D721Med (cell line): ENCODE data around the gene SORBS1.

ENCODE experiments used
- DNase-seq: peaks from one replicate; pipeline ENCODE4 v3.0.0; 2011; ENCODE audit warnings: low spot score; ENCODE audit not compliant: insufficient read length
- FAIRE-seq: peaks from 2 replicates; lab custom pipeline; 2011; peaks lifted over from hg19 to GRCh38; lab: Jason Lieb, UNC
- TF ChIP-seq, protein P1 (sequence below): IDR thresholded peaks from 2 replicates; pipeline ENCODE4 v1.5.1; 2012; ENCODE audit warnings: mild to moderate bottlenecking, control low read depth; ENCODE audit not compliant: insufficient read depth; ENCODE audit errors: missing control alignments

The SORBS1 gene

DNA sequence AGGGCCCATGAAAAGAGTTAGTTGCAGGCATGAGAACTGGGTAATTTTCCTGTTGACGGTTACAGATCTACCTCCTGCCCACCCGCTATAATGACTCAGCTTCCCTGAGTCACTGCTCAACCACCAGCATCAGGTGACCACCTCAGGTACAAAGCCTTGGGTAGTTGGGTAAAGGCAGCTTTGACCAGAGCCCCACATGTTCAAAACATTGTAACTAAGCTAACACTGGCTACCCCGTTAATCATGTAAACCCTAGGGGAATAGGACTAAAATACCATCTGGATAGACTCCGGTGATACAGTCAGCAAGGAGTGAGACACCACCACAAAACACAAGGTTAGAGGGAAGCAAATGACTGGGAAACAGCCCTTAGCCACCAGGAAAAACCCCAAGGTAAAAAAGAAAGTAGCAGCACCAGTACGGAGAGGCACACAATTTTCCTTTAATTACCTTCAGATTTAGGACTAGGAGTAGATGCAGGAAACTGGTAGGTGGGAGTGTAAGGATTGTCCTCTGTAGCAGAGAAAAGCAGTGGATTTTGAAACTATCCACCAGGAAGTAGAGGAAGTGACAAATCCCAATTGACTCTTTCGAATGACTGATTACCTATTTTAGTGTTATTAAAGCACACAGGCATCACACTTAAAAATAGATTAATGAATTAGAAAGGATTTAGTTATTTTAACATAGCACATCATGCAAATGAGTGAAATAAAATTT, 166.8 kb downstream of the SORBS1 start:
- TF ChIP-seq, protein P1, sequence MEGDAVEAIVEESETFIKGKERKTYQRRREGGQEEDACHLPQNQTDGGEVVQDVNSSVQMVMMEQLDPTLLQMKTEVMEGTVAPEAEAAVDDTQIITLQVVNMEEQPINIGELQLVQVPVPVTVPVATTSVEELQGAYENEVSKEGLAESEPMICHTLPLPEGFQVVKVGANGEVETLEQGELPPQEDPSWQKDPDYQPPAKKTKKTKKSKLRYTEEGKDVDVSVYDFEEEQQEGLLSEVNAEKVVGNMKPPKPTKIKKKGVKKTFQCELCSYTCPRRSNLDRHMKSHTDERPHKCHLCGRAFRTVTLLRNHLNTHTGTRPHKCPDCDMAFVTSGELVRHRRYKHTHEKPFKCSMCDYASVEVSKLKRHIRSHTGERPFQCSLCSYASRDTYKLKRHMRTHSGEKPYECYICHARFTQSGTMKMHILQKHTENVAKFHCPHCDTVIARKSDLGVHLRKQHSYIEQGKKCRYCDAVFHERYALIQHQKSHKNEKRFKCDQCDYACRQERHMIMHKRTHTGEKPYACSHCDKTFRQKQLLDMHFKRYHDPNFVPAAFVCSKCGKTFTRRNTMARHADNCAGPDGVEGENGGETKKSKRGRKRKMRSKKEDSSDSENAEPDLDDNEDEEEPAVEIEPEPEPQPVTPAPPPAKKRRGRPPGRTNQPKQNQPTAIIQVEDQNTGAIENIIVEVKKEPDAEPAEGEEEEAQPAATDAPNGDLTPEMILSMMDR: no peak
- DNase-seq (peak; percentile 38), FAIRE-seq (no peak)

DNA sequence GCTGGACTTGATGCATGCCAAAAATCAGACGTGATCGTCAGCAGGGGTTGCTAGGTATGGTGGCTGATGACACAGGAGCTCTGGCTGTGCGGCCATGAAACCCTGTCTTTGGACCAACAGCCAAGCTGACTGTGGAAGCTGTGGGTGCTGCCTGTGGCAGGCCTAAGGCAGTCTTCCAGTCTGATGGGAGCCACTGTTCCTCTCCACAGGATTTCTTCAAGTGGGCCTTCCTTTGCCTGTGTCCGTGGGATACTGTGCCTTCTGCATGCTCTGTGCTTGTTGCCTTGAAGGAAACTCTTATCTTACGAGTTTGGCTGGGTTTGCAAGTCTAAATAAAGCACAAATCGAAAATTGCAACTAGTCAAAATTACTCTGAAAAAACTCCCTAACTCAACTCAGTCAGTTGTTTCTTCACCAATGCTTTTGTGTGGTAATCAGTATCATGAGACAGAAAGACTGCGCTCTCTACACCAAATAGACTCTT, 168.4 kb downstream of the SORBS1 start:
- TF ChIP-seq, protein P1: no peak
- DNase-seq: no peak
- no peak for FAIRE-seq

DNA sequence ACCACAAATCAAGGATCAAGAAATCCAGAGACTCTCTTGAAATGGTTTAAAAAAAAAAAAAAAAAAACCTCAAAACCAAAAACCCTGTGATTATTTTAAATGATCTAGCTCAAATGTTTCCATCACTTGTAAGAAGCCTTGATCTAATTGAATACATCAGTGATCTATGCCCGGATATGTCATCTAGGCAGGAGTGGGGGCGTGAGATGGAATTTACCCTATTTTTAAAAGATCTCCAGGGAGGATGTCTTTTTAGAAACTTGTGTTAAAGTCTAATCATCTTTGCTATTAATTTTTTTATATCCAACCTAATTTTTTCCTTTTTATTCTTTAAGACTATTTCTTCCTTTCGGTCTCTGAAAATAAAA, 169.0 kb downstream of the SORBS1 start:
- no peak for FAIRE-seq
- TF ChIP-seq, protein P1: no peak
- DNase-seq: no peak

DNA sequence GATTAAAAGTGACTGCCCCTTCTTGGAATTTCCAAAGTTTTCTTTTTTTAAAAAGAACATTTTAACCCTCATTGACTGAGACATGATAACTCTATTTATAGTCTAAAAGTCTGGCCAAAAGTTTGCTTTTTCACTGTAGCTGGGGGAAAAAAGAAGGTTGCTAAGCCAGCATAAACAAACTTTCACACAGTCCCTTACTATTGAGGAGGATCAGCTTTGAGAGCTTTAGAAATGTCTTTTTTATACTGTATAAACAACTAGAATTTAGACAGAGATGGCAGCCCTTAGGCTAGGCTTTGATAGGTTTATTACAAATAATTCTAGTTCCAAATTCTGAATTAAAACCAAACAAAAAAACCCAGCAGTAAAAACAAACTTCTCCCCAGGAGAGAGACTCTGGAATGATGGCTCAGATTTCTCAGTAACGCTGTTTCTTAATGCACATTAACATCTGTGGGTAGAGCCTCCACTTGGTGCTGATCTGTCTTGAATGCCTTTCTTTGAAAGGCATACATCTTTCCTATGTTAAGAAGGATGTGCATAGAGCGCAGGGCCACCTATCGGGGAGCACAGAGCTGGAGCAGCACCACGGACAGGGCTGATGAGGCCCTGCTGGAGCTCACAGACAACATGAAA, 169.5 kb downstream of the SORBS1 start:
- no peak for FAIRE-seq
- DNase-seq: no peak
- TF ChIP-seq, protein P1: no peak

DNA sequence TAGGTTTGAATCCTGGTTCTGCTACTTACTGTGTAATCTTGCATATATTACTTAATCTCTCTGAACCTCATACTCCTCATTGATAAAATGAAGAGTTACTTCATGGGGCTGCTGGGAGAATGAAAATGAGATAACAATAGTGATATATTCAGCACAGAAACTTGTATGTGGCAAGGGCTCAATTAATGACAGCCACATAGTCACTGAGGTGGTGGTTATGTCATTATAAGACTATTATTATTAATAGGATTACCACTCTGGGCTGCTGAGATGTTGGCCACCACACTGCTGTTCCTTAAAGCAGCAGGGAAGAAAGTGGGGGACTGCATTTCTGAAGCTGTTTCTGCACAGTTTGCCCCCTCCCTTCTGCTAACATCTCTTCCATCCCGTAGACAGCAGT, 170.0 kb downstream of the SORBS1 start:
- TF ChIP-seq, protein P1: no peak
- FAIRE-seq (peak; percentile 32), DNase-seq (no peak)

DNA sequence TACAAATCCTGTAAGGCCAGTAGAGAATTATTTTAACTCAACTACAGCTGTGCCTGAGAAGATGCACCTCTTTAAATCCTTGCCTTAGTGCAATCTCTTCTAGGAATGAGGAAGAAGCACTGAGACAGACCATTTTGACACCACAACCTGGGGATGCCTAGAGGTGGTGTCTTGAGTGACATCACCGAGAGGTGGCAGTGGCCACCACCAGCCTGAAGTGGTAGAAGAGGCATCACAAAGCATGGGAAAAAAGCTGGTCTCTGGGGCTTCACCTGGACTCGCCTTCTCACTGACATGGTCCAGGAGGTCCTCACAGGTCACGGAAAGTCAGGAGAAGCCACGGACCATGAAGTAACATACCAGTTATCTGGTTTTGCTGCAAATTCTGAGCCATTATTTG, 171.2 kb downstream of the SORBS1 start:
- TF ChIP-seq, protein P1: no peak
- FAIRE-seq (no peak), DNase-seq (no peak)

DNA sequence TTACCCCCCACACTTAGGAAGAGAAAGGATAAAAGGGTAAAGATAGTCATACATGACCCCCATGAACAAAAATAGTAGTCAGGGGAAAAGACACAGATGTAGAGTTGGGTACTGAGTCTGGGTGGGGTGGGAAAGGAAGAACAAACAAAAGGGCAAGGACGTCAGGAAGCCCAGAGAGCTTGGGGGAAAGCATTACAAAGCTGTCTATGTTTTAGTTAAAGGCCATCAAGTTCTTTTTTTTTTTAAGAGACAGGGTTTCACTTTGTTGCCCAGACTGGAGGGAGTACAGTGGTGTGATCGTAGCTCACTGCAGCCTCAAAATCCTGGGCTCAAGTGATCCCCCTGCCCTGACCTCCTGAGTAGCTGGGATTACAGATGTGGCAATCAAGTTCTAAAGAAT, 172.0 kb downstream of the SORBS1 start:
- DNase-seq (no peak), FAIRE-seq (no peak)
- TF ChIP-seq, protein P1: no peak
